Measurements from ENCODE around the gene FLCN. TPM values are rescaled to one million over a fixed set of nuclear protein-coding genes. Genes with fewer than 3 reads are reported as not detected.

FLCN gene
- total and polyA plus RNA-seq, 2 donors (not counting 3 experiments of a cell fraction or from before 2014, with no cell fraction given), result 38.8 to 68.9 TPM

- Histone ChIP-seq H3K9me1 (replicated peaks; ENCODE audit: control insufficient read depth, extremely low read depth, insufficient read depth, low read length) (no peaks in the 10 kb centered on the region), H3K79me2 (ENCODE audit: control insufficient read depth, insufficient read depth, low read length) (no peaks in the 10 kb centered on the region), H3K27me3 (ENCODE audit: control insufficient read depth in 2 of 2, insufficient read depth in 2 of 2, low read length in 2 of 2) (no peaks in the 10 kb centered on the region), H2AFZ (ENCODE audit: low read depth, low read length) (no peak overlapping the region), H3K4me1 (ENCODE audit: control insufficient read depth, extremely low read depth, insufficient read depth, low read length) (no peaks in the 10 kb centered on the region), H3K4me2 (ENCODE audit: insufficient read depth, low read length) (no peak overlapping the region), H3K9ac (replicated peaks; ENCODE audit: extremely low read depth, insufficient read depth, low read length) (no peak overlapping the region), H3K9me3 (replicated peaks; ENCODE audit: control insufficient read depth, insufficient read depth, low read length) (no peaks in the 10 kb centered on the region), H4K20me1 (replicated peaks; ENCODE audit: control insufficient read depth, extremely low read depth, insufficient read depth, low read length) (no peaks in the 10 kb centered on the region), H3K36me3 (ENCODE audit: control insufficient read depth in 2 of 2, extremely low read depth in 1 of 2, insufficient read depth in 2 of 2, low read length in 2 of 2) (peaks cover 14 to 68% of the 10 kb centered on the region in 2 experiments), H3K27ac (ENCODE audit: insufficient read depth, low read depth, low read length) (no peak overlapping the region), H3K4me3 (replicated peaks in 1 of 3; ENCODE audit: insufficient read depth in 1 of 3, low read depth in 1 of 3, low read length in 3 of 3) (no peak overlapping the region)
- CTCF ChIA-PET, result interaction anchor here (2.3 kb wide), 1 partner anchor 24 kb away, joined by 10 read pairs; no protein-coding TSS in a partner anchor
- no TSS peak for BruUV-seq (replicated peaks)
- FAIRE-seq (no peak), DNase-seq (ENCODE audit: low read depth, low spot score) (no peak)
- TF ChIP-seq CTCF (IDR thresholded peaks at IDR 0.05; ENCODE audit: extremely low read depth in 1 of 2, insufficient read depth in 1 of 2, low read depth in 1 of 2, low read length in 2 of 2) (no peak), EZH2 (IDR thresholded peaks at IDR 0.05; ENCODE audit: borderline replicate concordance, low read depth, low read length, severe bottlenecking) (no peak), MYC (IDR thresholded peaks at IDR 0.05; ENCODE audit: low read depth, low read length) (no peak), FOS (IDR thresholded peaks at IDR 0.05; ENCODE audit: borderline replicate concordance, insufficient read depth, low read length) (no peak), JUN (IDR thresholded peaks at IDR 0.05; ENCODE audit: borderline replicate concordance, insufficient read depth, insufficient read length, low read depth) (no peak), POLR2A (IDR thresholded peaks at IDR 0.05; ENCODE audit: low read depth, low read length) (no peak), MAX (IDR thresholded peaks at IDR 0.05; ENCODE audit: insufficient read depth, insufficient read length) (no peak), POLR2AphosphoS5 (IDR thresholded peaks at IDR 0.05; ENCODE audit: insufficient read depth, low read depth, low read length) (no peak), GATA2 (IDR thresholded peaks at IDR 0.05; ENCODE audit: insufficient read depth, insufficient read length, low read depth, low read length) (no peak)
- dilution Hi-C loops (cut with MboI; ENCODE audit: extremely low pct_ligation_motif_present, low sequenced_read_pairs), result no loop called here
- intact Hi-C loops (cut with micrococcal nuclease), result no loop called here
- POLR2A ChIA-PET, result no interaction called here
These were observed 71.2 kb downstream of the FLCN start for GRCh38 chr17:17165666-17166308.
